Measurements from ENCODE around the gene NMT2. TPM values are rescaled to one million over a fixed set of nuclear protein-coding genes. Genes with fewer than 3 reads are reported as not detected.

NMT2 gene
- polyA plus RNA-seq, 1 donor from 2014 or later: 24.6 TPM

DNA sequence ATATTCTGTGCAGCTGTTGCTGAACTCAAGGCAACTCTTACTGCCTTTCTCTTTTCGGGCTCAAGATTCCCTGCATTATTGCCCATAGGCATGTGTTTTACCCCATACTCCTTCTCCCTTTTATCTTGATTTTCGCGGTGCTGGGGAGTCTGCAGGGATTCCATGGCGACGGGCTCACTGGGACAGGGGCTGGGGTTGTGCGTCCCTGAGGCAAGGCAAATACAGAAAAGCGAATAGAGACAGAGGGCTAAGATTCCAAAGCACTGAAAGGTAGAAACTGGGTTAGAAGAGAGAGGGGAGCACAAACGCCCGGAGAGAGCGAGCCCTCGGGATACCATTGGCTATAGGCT is 71.9 kb downstream of the NMT2 start:
- H3F3A ChIP-seq (ENCODE audit: insufficient read depth, low read length, poor library complexity, severe bottlenecking): no peaks in the 10 kb centered on the region
- H3K27ac ChIP-seq (ENCODE audit: low read length): peak overlapping the region; percentile 95
- peak overlapping the region; percentile 61 for H3K4me2 ChIP-seq (ENCODE audit: low read length)
- H3K4me3 ChIP-seq (ENCODE audit: low read length): peak overlapping the region; percentile 86
- H3K9me3 ChIP-seq (ENCODE audit: low read length): no peaks in the 10 kb centered on the region
- H4K20me1 ChIP-seq (ENCODE audit: insufficient read depth): no peaks in the 10 kb centered on the region
- H3K36me3 ChIP-seq (ENCODE audit: insufficient read depth, low read length): no peaks in the 10 kb centered on the region
- peak overlapping the region; percentile 86 for H2AFZ ChIP-seq (ENCODE audit: low read depth, low read length)
- H3K9me2 ChIP-seq (ENCODE audit: insufficient read depth, low read length): no peaks in the 10 kb centered on the region
- H3K79me2 ChIP-seq (replicated peaks; ENCODE audit: insufficient read depth, low read length): peaks cover 10% of the 10 kb centered on the region
- TF ChIP-seq, protein P1, sequence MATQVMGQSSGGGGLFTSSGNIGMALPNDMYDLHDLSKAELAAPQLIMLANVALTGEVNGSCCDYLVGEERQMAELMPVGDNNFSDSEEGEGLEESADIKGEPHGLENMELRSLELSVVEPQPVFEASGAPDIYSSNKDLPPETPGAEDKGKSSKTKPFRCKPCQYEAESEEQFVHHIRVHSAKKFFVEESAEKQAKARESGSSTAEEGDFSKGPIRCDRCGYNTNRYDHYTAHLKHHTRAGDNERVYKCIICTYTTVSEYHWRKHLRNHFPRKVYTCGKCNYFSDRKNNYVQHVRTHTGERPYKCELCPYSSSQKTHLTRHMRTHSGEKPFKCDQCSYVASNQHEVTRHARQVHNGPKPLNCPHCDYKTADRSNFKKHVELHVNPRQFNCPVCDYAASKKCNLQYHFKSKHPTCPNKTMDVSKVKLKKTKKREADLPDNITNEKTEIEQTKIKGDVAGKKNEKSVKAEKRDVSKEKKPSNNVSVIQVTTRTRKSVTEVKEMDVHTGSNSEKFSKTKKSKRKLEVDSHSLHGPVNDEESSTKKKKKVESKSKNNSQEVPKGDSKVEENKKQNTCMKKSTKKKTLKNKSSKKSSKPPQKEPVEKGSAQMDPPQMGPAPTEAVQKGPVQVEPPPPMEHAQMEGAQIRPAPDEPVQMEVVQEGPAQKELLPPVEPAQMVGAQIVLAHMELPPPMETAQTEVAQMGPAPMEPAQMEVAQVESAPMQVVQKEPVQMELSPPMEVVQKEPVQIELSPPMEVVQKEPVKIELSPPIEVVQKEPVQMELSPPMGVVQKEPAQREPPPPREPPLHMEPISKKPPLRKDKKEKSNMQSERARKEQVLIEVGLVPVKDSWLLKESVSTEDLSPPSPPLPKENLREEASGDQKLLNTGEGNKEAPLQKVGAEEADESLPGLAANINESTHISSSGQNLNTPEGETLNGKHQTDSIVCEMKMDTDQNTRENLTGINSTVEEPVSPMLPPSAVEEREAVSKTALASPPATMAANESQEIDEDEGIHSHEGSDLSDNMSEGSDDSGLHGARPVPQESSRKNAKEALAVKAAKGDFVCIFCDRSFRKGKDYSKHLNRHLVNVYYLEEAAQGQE (IDR thresholded peaks at IDR 0.05; ENCODE audit: borderline replicate concordance): no peak
- TF ChIP-seq EZH2 (IDR thresholded peaks at IDR 0.05; ENCODE audit: borderline replicate concordance, insufficient read depth, low read length, poor library complexity, severe bottlenecking) (no peak), EP300 (conservative IDR thresholded peaks at IDR 0.05; ENCODE audit: poor library complexity, severe bottlenecking) (no peak), POLR2AphosphoS5 (IDR thresholded peaks at IDR 0.05) (no peak), RAD21 (conservative IDR thresholded peaks at IDR 0.05) (no peak), TAF1 (IDR thresholded peaks at IDR 0.05; ENCODE audit: low read depth) (no peak), SMC3 (conservative IDR thresholded peaks at IDR 0.05; ENCODE audit: poor library complexity) (no peak), MXI1 (conservative IDR thresholded peaks at IDR 0.05; ENCODE audit: poor library complexity, severe bottlenecking) (no peak)
- TF ChIP-seq, protein P2, sequence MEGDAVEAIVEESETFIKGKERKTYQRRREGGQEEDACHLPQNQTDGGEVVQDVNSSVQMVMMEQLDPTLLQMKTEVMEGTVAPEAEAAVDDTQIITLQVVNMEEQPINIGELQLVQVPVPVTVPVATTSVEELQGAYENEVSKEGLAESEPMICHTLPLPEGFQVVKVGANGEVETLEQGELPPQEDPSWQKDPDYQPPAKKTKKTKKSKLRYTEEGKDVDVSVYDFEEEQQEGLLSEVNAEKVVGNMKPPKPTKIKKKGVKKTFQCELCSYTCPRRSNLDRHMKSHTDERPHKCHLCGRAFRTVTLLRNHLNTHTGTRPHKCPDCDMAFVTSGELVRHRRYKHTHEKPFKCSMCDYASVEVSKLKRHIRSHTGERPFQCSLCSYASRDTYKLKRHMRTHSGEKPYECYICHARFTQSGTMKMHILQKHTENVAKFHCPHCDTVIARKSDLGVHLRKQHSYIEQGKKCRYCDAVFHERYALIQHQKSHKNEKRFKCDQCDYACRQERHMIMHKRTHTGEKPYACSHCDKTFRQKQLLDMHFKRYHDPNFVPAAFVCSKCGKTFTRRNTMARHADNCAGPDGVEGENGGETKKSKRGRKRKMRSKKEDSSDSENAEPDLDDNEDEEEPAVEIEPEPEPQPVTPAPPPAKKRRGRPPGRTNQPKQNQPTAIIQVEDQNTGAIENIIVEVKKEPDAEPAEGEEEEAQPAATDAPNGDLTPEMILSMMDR (IDR thresholded peaks at IDR 0.05; ENCODE audit: poor library complexity, severe bottlenecking): no peak
- no peaks in the 10 kb centered on the region for H3K27me3 ChIP-seq (ENCODE audit: insufficient read depth, low read depth, low read length)
- H3K9ac ChIP-seq (ENCODE audit: low read length): peak overlapping the region; percentile 93

DNA sequence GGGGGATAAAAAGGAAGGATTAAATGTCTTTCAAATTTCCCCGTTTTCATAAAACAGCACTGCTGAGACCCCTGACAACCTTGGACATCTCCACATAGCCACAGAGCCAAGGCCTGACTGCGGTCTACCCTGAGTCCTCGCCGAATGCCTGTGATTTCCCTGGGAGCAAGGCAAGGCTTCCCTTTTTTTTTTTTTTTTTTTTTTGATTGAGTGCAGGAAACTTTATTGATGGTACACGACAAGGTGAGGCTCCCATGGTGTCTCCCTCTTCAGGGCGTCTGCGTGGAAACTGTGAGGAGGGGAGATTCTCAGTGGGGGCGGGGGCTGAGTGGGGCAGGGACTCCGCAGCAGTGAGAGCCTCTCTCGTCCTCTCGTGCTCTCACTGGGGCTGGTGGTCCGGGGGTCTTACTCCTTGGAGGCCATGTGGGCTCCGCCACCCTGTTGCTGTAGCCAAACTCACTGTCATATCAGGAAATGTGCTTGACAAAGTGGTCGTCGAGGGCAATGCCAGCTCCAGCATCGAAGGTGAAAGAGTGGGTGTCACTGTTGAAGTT is 75.6 kb downstream of the NMT2 start:
- Histone ChIP-seq H3K79me2 (replicated peaks; ENCODE audit: insufficient read depth, low read length) (no peaks in the 10 kb centered on the region), H3K27me3 (ENCODE audit: insufficient read depth, low read depth, low read length) (no peaks in the 10 kb centered on the region), H3K9ac (ENCODE audit: low read length) (no peak overlapping the region), H3K36me3 (ENCODE audit: insufficient read depth, low read length) (no peaks in the 10 kb centered on the region), H3F3A (ENCODE audit: insufficient read depth, low read length, poor library complexity, severe bottlenecking) (no peaks in the 10 kb centered on the region), H4K20me1 (ENCODE audit: insufficient read depth) (no peaks in the 10 kb centered on the region), H3K4me3 (ENCODE audit: low read length) (no peak overlapping the region), H3K4me2 (ENCODE audit: low read length) (no peak overlapping the region), H3K9me2 (ENCODE audit: insufficient read depth, low read length) (no peaks in the 10 kb centered on the region), H3K9me3 (ENCODE audit: low read length) (no peaks in the 10 kb centered on the region), H2AFZ (ENCODE audit: low read depth, low read length) (no peak overlapping the region), H3K27ac (ENCODE audit: low read length) (no peak overlapping the region)
- TF ChIP-seq RAD21 (conservative IDR thresholded peaks at IDR 0.05): no peak
- TF ChIP-seq, protein P2 (IDR thresholded peaks at IDR 0.05; ENCODE audit: poor library complexity, severe bottlenecking): no peak
- TF ChIP-seq MXI1 (conservative IDR thresholded peaks at IDR 0.05; ENCODE audit: poor library complexity, severe bottlenecking): no peak
- no peak for TF ChIP-seq SMC3 (conservative IDR thresholded peaks at IDR 0.05; ENCODE audit: poor library complexity)
- TF ChIP-seq TAF1 (IDR thresholded peaks at IDR 0.05; ENCODE audit: low read depth): no peak
- TF ChIP-seq, protein P1 (IDR thresholded peaks at IDR 0.05; ENCODE audit: borderline replicate concordance): no peak
- TF ChIP-seq EP300 (conservative IDR thresholded peaks at IDR 0.05; ENCODE audit: poor library complexity, severe bottlenecking): no peak
- TF ChIP-seq POLR2AphosphoS5 (IDR thresholded peaks at IDR 0.05): no peak
- TF ChIP-seq EZH2 (IDR thresholded peaks at IDR 0.05; ENCODE audit: borderline replicate concordance, insufficient read depth, low read length, poor library complexity, severe bottlenecking): no peak
